OCI-LY3 (cell line): ENCODE results near the gene SH3YL1.

Experiments used
- H2AFZ ChIP-seq: fragments of 200-600, 300-600 bp; shearing (Covaris generic); 2 replicates; pipeline ENCODE4 v1.6.0; 2014; ENCODE audit warnings: antibody characterized with exemption, low read depth, low read length
- H3K27ac ChIP-seq: fragments of 200-600, 300-600 bp; sonication (generic); 2 replicates; pipeline ENCODE4 v1.5.1; 2014; ENCODE audit warnings: mild to moderate bottlenecking, low read length, moderate library complexity, mixed read lengths
- H3K27me3 ChIP-seq: fragments of 200-600, 300-600 bp; sonication (generic); 2 replicates; pipeline ENCODE4 v1.6.1; 2014; ENCODE audit warnings: low read depth, low read length, mixed read lengths
- H3K36me3 ChIP-seq: fragments of 200-600, 300-600 bp; sonication (generic); replicated peaks from 2 replicates; pipeline ENCODE3; 2014; ENCODE audit warnings: low read depth, low read length, mixed read lengths
- H3K4me1 ChIP-seq: fragments of 300-600, 200-600 bp; sonication (generic); 2 replicates; pipeline ENCODE4 v1.6.1; 2014; ENCODE audit warnings: low read length, mixed read lengths
- H3K4me2 ChIP-seq: fragments of 200-600, 300-600 bp; sonication (generic); 2 replicates; pipeline ENCODE4 v1.6.1; 2014; ENCODE audit warnings: low read length, mixed read lengths
- H3K4me3 ChIP-seq: fragments of 300-600, 200-600 bp; sonication (generic); 2 replicates; pipeline ENCODE4 v1.5.1; 2014; ENCODE audit warnings: antibody characterized with exemption, mild to moderate bottlenecking, low read length, moderate library complexity
- H3K79me2 ChIP-seq: fragments of 300-600, 200-600 bp; shearing (Covaris generic); 2 replicates; pipeline ENCODE4 v1.6.1; 2014; ENCODE audit warnings: mild to moderate bottlenecking, low read length, mixed read lengths
- H3K9ac ChIP-seq: fragments of 300-600, 200-600 bp; shearing (Covaris generic); 2 replicates; pipeline ENCODE4 v1.6.0; 2014; ENCODE audit warnings: mild to moderate bottlenecking, low read length, moderate library complexity
- H3K9me3 ChIP-seq: fragments of 200-600, 300-600 bp; shearing (Covaris generic); 2 replicates; pipeline ENCODE4 v1.6.1; 2014; ENCODE audit warnings: low read length, mixed read lengths; ENCODE audit not compliant: insufficient read depth
- H4K20me1 ChIP-seq: fragments of 200-600, 300-600 bp; sonication (generic); 2 replicates; pipeline ENCODE4 v1.6.1; 2016; ENCODE audit warnings: low read length, mixed read lengths; ENCODE audit not compliant: insufficient read depth
- EZH2phosphoT487 ChIP-seq: fragments of 200-600 bp; shearing (Covaris generic); IDR thresholded peaks from 2 replicates; pipeline ENCODE4 v1.6.1; 2018; ENCODE audit warnings: antibody characterized with exemption, mixed run types, low read depth
- TF ChIP-seq, protein P1 (sequence below): fragments of 200-600, 300-600 bp; sonication (generic); IDR thresholded peaks from 2 replicates; pipeline ENCODE4 v1.5.1; 2014; ENCODE audit warnings: antibody characterized with exemption, low read length, low read depth

SH3YL1 gene

DNA sequence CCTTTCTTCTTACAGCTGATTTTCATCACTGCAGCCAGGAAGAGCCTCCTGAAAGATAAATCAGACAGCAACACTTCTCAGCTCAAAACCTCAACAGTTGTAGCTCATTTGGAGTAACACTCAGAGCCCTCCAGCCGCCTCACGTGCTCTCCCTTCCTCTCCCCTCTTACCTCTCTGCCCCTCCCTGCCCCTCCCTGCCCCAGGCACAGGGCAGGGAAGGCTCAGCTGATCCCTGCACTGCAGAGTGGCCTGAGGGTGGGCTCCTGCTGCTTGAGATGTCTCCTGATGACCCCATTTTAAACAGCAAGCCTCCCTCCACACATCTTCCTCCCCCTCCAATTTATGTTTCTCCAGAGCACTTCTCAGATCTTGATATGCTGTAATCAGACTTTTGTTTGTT is 54.4 kb downstream of the SH3YL1 start:
- H2AFZ ChIP-seq: no peak overlapping the region
- H3K27me3 ChIP-seq: no peaks in the 10 kb centered on the region
- TF ChIP-seq, protein P1, sequence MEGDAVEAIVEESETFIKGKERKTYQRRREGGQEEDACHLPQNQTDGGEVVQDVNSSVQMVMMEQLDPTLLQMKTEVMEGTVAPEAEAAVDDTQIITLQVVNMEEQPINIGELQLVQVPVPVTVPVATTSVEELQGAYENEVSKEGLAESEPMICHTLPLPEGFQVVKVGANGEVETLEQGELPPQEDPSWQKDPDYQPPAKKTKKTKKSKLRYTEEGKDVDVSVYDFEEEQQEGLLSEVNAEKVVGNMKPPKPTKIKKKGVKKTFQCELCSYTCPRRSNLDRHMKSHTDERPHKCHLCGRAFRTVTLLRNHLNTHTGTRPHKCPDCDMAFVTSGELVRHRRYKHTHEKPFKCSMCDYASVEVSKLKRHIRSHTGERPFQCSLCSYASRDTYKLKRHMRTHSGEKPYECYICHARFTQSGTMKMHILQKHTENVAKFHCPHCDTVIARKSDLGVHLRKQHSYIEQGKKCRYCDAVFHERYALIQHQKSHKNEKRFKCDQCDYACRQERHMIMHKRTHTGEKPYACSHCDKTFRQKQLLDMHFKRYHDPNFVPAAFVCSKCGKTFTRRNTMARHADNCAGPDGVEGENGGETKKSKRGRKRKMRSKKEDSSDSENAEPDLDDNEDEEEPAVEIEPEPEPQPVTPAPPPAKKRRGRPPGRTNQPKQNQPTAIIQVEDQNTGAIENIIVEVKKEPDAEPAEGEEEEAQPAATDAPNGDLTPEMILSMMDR: no peak
- no peak for TF ChIP-seq EZH2phosphoT487
- H3K9me3 ChIP-seq: no peaks in the 10 kb centered on the region
- H3K36me3 ChIP-seq: no peaks in the 10 kb centered on the region
- H3K27ac ChIP-seq: no peak overlapping the region
- H4K20me1 ChIP-seq: no peaks in the 10 kb centered on the region
- H3K79me2 ChIP-seq: no peaks in the 10 kb centered on the region
- no peaks in the 10 kb centered on the region for H3K4me1 ChIP-seq
- no peak overlapping the region for H3K9ac ChIP-seq
- H3K4me3 ChIP-seq: no peak overlapping the region
- no peak overlapping the region for H3K4me2 ChIP-seq

DNA sequence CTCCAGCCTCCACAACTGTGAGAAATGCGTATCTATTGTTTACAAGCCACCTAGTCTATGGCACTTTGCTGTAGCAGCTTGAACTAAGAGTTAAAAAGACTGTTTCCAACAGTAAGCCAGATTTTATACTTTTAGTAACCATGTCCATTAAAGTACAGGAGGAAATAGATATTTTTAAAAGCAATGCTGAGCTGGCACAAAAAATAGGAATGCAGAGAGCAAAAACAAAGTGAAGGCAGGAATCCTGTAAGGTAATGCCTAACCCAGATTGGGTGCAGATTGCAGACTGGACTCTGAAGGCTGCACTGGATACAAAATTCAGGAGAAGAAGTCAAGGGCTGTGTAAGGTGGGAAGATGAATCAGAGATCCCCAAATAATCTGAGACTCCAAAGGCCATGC is 55.5 kb downstream of the SH3YL1 start:
- no peak overlapping the region for H3K4me3 ChIP-seq
- H3K4me1 ChIP-seq: no peaks in the 10 kb centered on the region
- H3K27ac ChIP-seq: no peak overlapping the region
- no peaks in the 10 kb centered on the region for H3K36me3 ChIP-seq
- no peaks in the 10 kb centered on the region for H3K9me3 ChIP-seq
- H3K79me2 ChIP-seq: no peaks in the 10 kb centered on the region
- no peaks in the 10 kb centered on the region for H4K20me1 ChIP-seq
- H3K9ac ChIP-seq: no peak overlapping the region
- H2AFZ ChIP-seq: no peak overlapping the region
- no peak for TF ChIP-seq EZH2phosphoT487
- TF ChIP-seq, protein P1: no peak
- no peaks in the 10 kb centered on the region for H3K27me3 ChIP-seq
- H3K4me2 ChIP-seq: no peak overlapping the region

DNA sequence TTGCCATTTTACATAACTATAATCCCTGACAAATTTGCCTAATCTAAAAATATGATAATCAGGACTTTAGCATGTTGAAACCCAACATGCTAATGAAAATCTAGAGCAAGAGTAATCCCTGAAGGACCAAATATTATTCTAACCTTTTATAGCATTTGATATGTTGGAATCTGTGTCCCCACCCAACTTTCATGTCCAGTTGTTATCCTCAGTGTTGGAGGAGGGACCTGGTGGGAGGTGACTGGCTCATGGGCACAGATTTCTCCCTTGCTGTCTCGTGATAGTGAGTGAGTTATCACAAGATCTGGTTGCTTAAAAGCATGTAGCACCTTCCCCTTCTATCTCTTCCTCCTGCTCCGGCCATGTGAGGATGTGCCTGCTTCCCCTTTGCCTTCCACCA is 59.8 kb downstream of the SH3YL1 start:
- no peaks in the 10 kb centered on the region for H4K20me1 ChIP-seq
- H3K27me3 ChIP-seq: no peaks in the 10 kb centered on the region
- no peaks in the 10 kb centered on the region for H3K36me3 ChIP-seq
- no peak overlapping the region for H3K4me2 ChIP-seq
- H2AFZ ChIP-seq: no peak overlapping the region
- no peaks in the 10 kb centered on the region for H3K79me2 ChIP-seq
- H3K27ac ChIP-seq: no peak overlapping the region
- no peak overlapping the region for H3K9ac ChIP-seq
- no peak overlapping the region for H3K4me3 ChIP-seq
- H3K9me3 ChIP-seq: no peaks in the 10 kb centered on the region
- H3K4me1 ChIP-seq: no peaks in the 10 kb centered on the region
- no peak for TF ChIP-seq EZH2phosphoT487

DNA sequence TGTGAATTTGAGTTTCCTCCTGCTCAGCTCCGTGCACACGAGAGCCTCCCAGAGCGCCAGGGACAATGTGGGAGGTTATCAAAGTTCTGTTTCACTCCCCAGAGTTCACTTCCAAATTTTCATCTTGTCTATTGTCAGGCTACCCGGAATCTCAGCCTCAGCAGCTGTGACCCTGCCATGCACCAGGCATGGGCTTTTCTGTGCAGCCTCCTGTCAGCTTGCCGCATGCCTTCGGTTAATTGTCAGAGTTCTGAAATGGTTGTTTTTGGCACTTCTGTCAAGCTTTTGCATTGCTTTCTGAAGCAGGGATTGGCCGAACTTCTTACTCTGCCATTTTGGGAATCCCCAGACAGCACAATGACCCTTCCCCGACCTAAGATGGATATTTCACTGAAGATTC is 60.4 kb downstream of the SH3YL1 start:
- Histone ChIP-seq H3K4me3 (no peak overlapping the region), H3K4me2 (no peak overlapping the region), H3K9ac (no peak overlapping the region), H3K4me1 (no peaks in the 10 kb centered on the region), H3K27me3 (no peaks in the 10 kb centered on the region), H3K36me3 (no peaks in the 10 kb centered on the region), H3K79me2 (no peaks in the 10 kb centered on the region), H3K27ac (no peak overlapping the region), H2AFZ (no peak overlapping the region), H3K9me3 (no peaks in the 10 kb centered on the region), H4K20me1 (no peaks in the 10 kb centered on the region)
- TF ChIP-seq, protein P1: no peak
- TF ChIP-seq EZH2phosphoT487: no peak

DNA sequence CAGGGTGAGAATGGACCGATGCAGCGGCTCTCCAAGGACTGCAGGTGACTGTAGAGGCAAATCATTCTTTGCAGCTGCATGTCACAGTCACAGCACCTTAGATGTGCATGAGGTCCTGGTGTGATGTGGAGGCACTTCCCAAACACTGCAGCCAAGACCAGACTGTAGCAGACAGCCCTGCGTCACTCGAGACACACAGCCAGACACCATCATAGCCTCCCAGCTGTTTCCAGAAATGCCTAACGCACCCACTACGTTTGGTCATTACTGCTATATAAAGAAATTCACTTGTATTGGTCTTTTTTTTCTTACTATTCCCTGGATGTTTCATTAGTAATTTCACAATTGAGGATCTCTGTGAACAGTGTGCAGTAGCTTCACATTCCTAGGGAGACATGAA is 60.9 kb downstream of the SH3YL1 start:
- no peaks in the 10 kb centered on the region for H3K36me3 ChIP-seq
- H3K4me1 ChIP-seq: no peaks in the 10 kb centered on the region
- no peaks in the 10 kb centered on the region for H3K27me3 ChIP-seq
- no peak overlapping the region for H2AFZ ChIP-seq
- no peak overlapping the region for H3K9ac ChIP-seq
- H3K9me3 ChIP-seq: no peaks in the 10 kb centered on the region
- no peak overlapping the region for H3K4me2 ChIP-seq
- no peaks in the 10 kb centered on the region for H3K79me2 ChIP-seq
- no peaks in the 10 kb centered on the region for H4K20me1 ChIP-seq
- TF ChIP-seq, protein P1: no peak
- no peak for TF ChIP-seq EZH2phosphoT487
- H3K4me3 ChIP-seq: no peak overlapping the region
- no peak overlapping the region for H3K27ac ChIP-seq
